ENCODE data around the gene USP13. TPM values are rescaled to one million over a fixed set of nuclear protein-coding genes. Genes with fewer than 3 reads are reported as not detected.

Gene USP13
- polyA plus RNA-seq, 1 experiment, result 15.2 TPM

- Histone ChIP-seq H3K27ac (ENCODE audit: low read depth, low read length) (no peak overlapping the region), H3K9me3 (ENCODE audit: control insufficient read depth, insufficient read depth, low read length) (no peaks in the 10 kb centered on the region), H3K27me3 (ENCODE audit: control insufficient read depth, insufficient read depth, low read length) (no peaks in the 10 kb centered on the region), H3K4me3 (ENCODE audit: low read depth, low read length) (no peak overlapping the region)
- no peak for TF ChIP-seq CTCF (IDR thresholded peaks at IDR 0.05; ENCODE audit: low read depth, low read length)
- ChIA-PET CTCF (interaction anchor here (1.3 kb wide), 1 partner anchor 22 kb away, joined by 8 read pairs; no protein-coding TSS in a partner anchor), POLR2A (no interaction called here)
- DNase-seq (ENCODE audit: low read depth, low spot score), result no peak
Measured at GRCh38 chr3:179671309-179671708, 18.5 kb downstream of the USP13 start.

- CTCF ChIA-PET, result interaction anchor here (1.3 kb wide), 1 partner anchor 22 kb away, joined by 8 read pairs; no protein-coding TSS in a partner anchor
Measured at GRCh38 chr3:179671747-179672242, 19.0 kb downstream of the USP13 start.

GRCh38 chr3:179672918-179673317 lies 20.1 kb downstream of the USP13 start:
- POLR2A ChIA-PET, result no interaction called here
- Histone ChIP-seq H3K9me3 (ENCODE audit: control insufficient read depth, insufficient read depth, low read length) (no peaks in the 10 kb centered on the region), H3K27me3 (ENCODE audit: control insufficient read depth, insufficient read depth, low read length) (no peaks in the 10 kb centered on the region), H3K27ac (ENCODE audit: low read depth, low read length) (no peak overlapping the region), H3K4me3 (ENCODE audit: low read depth, low read length) (no peak overlapping the region)
- no peak for DNase-seq (ENCODE audit: low read depth, low spot score)
- no peak for TF ChIP-seq CTCF (IDR thresholded peaks at IDR 0.05; ENCODE audit: low read depth, low read length)
- CTCF ChIA-PET, result no interaction called here

More at GRCh38 chr3:179671747-179672242, 19.0 kb downstream of the USP13 start:
- H3K9me3 ChIP-seq (ENCODE audit: control insufficient read depth, insufficient read depth, low read length), result no peaks in the 10 kb centered on the region
- no peaks in the 10 kb centered on the region for H3K27me3 ChIP-seq (ENCODE audit: control insufficient read depth, insufficient read depth, low read length)
- TF ChIP-seq CTCF (IDR thresholded peaks at IDR 0.05; ENCODE audit: low read depth, low read length), result no peak
- no peak overlapping the region for H3K27ac ChIP-seq (ENCODE audit: low read depth, low read length)
- H3K4me3 ChIP-seq (ENCODE audit: low read depth, low read length), result no peak overlapping the region
- POLR2A ChIA-PET, result no interaction called here
- no peak for DNase-seq (ENCODE audit: low read depth, low spot score)

- Histone ChIP-seq H3K4me3 (ENCODE audit: low read depth, low read length) (no peak overlapping the region), H3K27ac (ENCODE audit: low read depth, low read length) (no peak overlapping the region), H3K27me3 (ENCODE audit: control insufficient read depth, insufficient read depth, low read length) (no peaks in the 10 kb centered on the region), H3K9me3 (ENCODE audit: control insufficient read depth, insufficient read depth, low read length) (no peaks in the 10 kb centered on the region)
- CTCF ChIA-PET, result no interaction called here
- POLR2A ChIA-PET, result no interaction called here
- no peak for TF ChIP-seq CTCF (IDR thresholded peaks at IDR 0.05; ENCODE audit: low read depth, low read length)
- DNase-seq (ENCODE audit: low read depth, low spot score), result no peak
Measured at GRCh38 chr3:179673523-179673922, 20.7 kb downstream of the USP13 start.

GRCh38 chr3:179676081-179676480 lies 23.2 kb downstream of the USP13 start:
- TF ChIP-seq CTCF (IDR thresholded peaks at IDR 0.05; ENCODE audit: low read depth, low read length), result no peak
- CTCF ChIA-PET, result no interaction called here
- no peaks in the 10 kb centered on the region for H3K9me3 ChIP-seq (ENCODE audit: control insufficient read depth, insufficient read depth, low read length)
- H3K27ac ChIP-seq (ENCODE audit: low read depth, low read length), result no peak overlapping the region
- DNase-seq (ENCODE audit: low read depth, low spot score), result no peak
- H3K27me3 ChIP-seq (ENCODE audit: control insufficient read depth, insufficient read depth, low read length), result no peaks in the 10 kb centered on the region
- no peak overlapping the region for H3K4me3 ChIP-seq (ENCODE audit: low read depth, low read length)
- POLR2A ChIA-PET, result no interaction called here

All from AG04450 (cell line).